ENCODE data around the gene CD300H. TPM values are rescaled to one million over a fixed set of nuclear protein-coding genes. Genes with fewer than 3 reads are reported as not detected.
A peak's percentile ranks its signal among the peaks of the same experiment; 100 is the strongest.

CD300H gene
- total RNA-seq, 2 donors from 2014 or later, result not detected

- Histone ChIP-seq H3K4me3 (no peak overlapping the region), H3K27ac (no peak overlapping the region), H3K9me3 (no peaks in the 10 kb centered on the region), H3K36me3 (no peaks in the 10 kb centered on the region), H3K4me1 (replicated peaks) (no peaks in the 10 kb centered on the region), H3K27me3 (replicated peaks; ENCODE audit: insufficient read depth) (no peaks in the 10 kb centered on the region)
- WGBS, result 85% methylated on average over 1 of the region's 1 CpG
- no peak for DNase-seq (ENCODE audit: low spot score)
- intact Hi-C loops (cut with DNase I), result no loop called here
- TF ChIP-seq, protein P1, sequence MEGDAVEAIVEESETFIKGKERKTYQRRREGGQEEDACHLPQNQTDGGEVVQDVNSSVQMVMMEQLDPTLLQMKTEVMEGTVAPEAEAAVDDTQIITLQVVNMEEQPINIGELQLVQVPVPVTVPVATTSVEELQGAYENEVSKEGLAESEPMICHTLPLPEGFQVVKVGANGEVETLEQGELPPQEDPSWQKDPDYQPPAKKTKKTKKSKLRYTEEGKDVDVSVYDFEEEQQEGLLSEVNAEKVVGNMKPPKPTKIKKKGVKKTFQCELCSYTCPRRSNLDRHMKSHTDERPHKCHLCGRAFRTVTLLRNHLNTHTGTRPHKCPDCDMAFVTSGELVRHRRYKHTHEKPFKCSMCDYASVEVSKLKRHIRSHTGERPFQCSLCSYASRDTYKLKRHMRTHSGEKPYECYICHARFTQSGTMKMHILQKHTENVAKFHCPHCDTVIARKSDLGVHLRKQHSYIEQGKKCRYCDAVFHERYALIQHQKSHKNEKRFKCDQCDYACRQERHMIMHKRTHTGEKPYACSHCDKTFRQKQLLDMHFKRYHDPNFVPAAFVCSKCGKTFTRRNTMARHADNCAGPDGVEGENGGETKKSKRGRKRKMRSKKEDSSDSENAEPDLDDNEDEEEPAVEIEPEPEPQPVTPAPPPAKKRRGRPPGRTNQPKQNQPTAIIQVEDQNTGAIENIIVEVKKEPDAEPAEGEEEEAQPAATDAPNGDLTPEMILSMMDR (IDR thresholded peaks at IDR 0.05), result no peak
- TF ChIP-seq POLR2A (IDR thresholded peaks at IDR 0.05), result no peak
- no peak for TF ChIP-seq POLR2AphosphoS5 (IDR thresholded peaks at IDR 0.05)
Observed at GRCh38 chr17:74591503-74591902, 24.2 kb upstream of the CD300H start.

DNA sequence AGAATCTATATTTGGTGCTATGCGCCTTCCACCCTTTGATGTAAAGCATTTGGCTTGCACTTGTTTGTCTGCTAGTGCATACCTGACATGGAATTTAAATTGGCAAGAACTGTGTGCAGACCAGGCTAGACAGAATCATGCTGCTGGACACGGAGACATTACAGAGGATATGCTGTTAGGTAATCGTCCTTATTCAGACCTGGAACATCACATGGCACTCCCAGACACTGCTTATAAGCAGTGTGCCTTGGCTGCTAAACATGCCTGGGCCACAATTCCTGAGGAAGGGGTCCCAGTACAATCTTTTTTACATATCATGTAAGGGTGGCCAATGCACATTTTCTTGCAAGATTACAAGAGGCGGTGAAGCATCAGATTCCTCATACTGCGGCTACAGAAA lies 18.4 kb upstream of the CD300H start:
- DNase-seq (ENCODE audit: low spot score), result no peak
- intact Hi-C loops (cut with DNase I), result no loop called here
- Histone ChIP-seq H3K4me1 (replicated peaks) (no peaks in the 10 kb centered on the region), H3K4me3 (no peak overlapping the region), H3K9me3 (no peaks in the 10 kb centered on the region), H3K27me3 (replicated peaks; ENCODE audit: insufficient read depth) (no peaks in the 10 kb centered on the region), H3K27ac (no peak overlapping the region), H3K36me3 (no peaks in the 10 kb centered on the region)
- WGBS, result 64% methylated on average over 5 of the region's 5 CpGs
- no peak for TF ChIP-seq POLR2AphosphoS5 (IDR thresholded peaks at IDR 0.05)

- Histone ChIP-seq H3K27me3 (replicated peaks; ENCODE audit: insufficient read depth) (no peaks in the 10 kb centered on the region), H3K9me3 (no peaks in the 10 kb centered on the region), H3K27ac (no peak overlapping the region), H3K4me3 (no peak overlapping the region), H3K4me1 (replicated peaks) (no peaks in the 10 kb centered on the region), H3K36me3 (no peaks in the 10 kb centered on the region)
- WGBS, result 62% methylated on average over 14 of the region's 14 CpGs
- peak; percentile 20 for TF ChIP-seq POLR2AphosphoS5 (IDR thresholded peaks at IDR 0.05)
- TF ChIP-seq POLR2A (IDR thresholded peaks at IDR 0.05), result no peak
- TF ChIP-seq, protein P1 (IDR thresholded peaks at IDR 0.05), result no peak
- no peak for DNase-seq (ENCODE audit: low spot score)
- intact Hi-C loops (cut with DNase I), result no loop called here
Observed at GRCh38 chr17:74584292-74585060, 17.2 kb upstream of the CD300H start.

DNA sequence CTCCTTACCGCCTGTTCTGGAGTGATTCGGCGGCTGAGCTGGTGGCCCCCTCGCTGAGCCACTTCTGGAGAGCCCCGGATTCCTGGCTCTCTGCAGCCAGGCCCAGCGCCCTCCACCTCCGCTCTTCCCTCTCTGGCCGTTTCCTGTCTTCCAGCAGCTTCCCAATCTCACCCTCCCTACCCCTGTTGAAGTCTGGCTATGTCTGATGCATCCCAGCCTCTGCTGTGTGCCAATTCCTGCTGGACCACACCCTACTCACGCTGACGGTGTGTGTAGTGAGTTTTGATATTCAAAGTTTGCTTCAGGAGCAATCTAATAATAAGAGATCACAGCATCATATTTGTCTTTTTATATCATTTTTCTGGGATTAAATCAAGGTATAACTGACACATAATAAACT lies 15.3 kb upstream of the CD300H start:
- Histone ChIP-seq H3K4me3 (no peak overlapping the region), H3K9me3 (no peaks in the 10 kb centered on the region), H3K27ac (no peak overlapping the region), H3K4me1 (replicated peaks) (no peaks in the 10 kb centered on the region), H3K27me3 (replicated peaks; ENCODE audit: insufficient read depth) (no peaks in the 10 kb centered on the region), H3K36me3 (no peaks in the 10 kb centered on the region)
- intact Hi-C loops (cut with DNase I), result no loop called here
- no peak for DNase-seq (ENCODE audit: low spot score)
- 71% methylated on average over 10 of the region's 10 CpGs for WGBS
- TF ChIP-seq, protein P1 (IDR thresholded peaks at IDR 0.05), result no peak
- no peak for TF ChIP-seq POLR2A (IDR thresholded peaks at IDR 0.05)
- no peak for TF ChIP-seq POLR2AphosphoS5 (IDR thresholded peaks at IDR 0.05)

DNA sequence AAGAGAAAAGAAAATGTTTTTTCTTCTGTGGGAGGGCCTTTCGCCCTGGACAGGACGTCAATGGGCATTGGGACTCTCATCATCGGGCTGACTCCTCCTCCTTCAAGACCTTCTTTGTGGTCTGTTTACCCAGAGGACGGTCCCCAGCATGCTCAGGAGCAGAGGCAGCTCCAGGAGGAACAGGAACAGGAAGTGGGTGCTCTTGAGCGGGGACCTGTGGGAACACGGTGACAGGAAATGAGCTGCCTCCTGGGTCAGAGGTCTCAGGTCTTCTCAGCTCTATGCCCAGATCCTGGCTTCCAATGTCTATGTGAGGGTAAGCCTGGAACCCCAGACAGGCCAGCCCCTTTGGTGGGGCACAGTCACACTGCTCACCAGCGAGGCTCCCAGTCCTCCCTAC lies 12.6 kb upstream of the CD300H start:
- Histone ChIP-seq H3K36me3 (no peaks in the 10 kb centered on the region), H3K4me3 (no peak overlapping the region), H3K27ac (no peak overlapping the region), H3K9me3 (no peaks in the 10 kb centered on the region), H3K27me3 (replicated peaks; ENCODE audit: insufficient read depth) (no peaks in the 10 kb centered on the region), H3K4me1 (replicated peaks) (no peaks in the 10 kb centered on the region)
- TF ChIP-seq POLR2A (IDR thresholded peaks at IDR 0.05), result no peak
- TF ChIP-seq POLR2AphosphoS5 (IDR thresholded peaks at IDR 0.05), result no peak
- TF ChIP-seq, protein P1 (IDR thresholded peaks at IDR 0.05), result no peak
- WGBS, result 66% methylated on average over 7 of the region's 7 CpGs
- intact Hi-C loops (cut with DNase I), result no loop called here
- no peak for DNase-seq (ENCODE audit: low spot score)

Data from prostate gland (tissue), 2 donors.